ENCODE measurements around the gene YJU2. TPM values are rescaled to one million over a fixed set of nuclear protein-coding genes. Genes with fewer than 3 reads are reported as not detected.
"Not testable (repeated sequence)": the region's sequence is repeated elsewhere in the genome, so short reads cannot be mapped to it uniquely, and the experiment has no call there.

Gene YJU2
- total RNA-seq, 6 donors from 2014 or later = 18.8 to 36.6 (median 25.4) TPM

DNA sequence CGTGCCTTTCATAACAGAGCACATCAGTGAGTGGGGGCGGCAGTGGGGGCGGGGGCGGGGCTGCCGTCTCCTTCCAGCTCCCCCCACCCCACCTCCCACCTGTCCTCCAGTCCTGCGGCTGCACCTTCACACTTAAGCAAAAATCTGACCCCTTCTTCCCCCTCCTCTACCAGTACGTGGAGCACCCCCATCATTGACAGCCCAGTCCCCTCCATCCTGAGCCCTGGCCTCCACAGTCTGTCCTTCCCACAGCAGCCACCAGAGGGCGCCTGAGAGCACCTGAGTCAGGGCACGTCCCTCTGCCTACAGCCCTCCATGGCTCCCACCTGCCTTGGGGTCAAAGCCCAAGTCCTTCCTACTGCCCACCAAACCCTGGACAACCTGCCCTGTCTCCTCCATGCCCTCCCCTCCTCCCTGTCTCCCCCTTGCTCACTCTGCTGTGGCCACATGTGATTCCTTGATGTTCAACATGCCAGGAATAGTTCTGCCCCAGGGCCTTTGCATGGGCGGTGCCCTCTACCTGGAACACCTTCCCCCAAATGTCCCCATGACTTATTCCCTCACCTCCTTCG is 13.5 kb upstream of the YJU2 start:
- no peaks in the 10 kb centered on the region for H3K36me3 ChIP-seq
- no peaks in the 10 kb centered on the region for H3K9me3 ChIP-seq
- H3K27ac ChIP-seq = no peak overlapping the region
- WGBS, 2 donors = 34 to 41% methylated on average over 9 to 11 of the region's 11 CpGs
- H3K27me3 ChIP-seq = peaks cover 0 to 17% (median 2%) of the 10 kb centered on the region in 4 donors
- TF ChIP-seq, protein P1, sequence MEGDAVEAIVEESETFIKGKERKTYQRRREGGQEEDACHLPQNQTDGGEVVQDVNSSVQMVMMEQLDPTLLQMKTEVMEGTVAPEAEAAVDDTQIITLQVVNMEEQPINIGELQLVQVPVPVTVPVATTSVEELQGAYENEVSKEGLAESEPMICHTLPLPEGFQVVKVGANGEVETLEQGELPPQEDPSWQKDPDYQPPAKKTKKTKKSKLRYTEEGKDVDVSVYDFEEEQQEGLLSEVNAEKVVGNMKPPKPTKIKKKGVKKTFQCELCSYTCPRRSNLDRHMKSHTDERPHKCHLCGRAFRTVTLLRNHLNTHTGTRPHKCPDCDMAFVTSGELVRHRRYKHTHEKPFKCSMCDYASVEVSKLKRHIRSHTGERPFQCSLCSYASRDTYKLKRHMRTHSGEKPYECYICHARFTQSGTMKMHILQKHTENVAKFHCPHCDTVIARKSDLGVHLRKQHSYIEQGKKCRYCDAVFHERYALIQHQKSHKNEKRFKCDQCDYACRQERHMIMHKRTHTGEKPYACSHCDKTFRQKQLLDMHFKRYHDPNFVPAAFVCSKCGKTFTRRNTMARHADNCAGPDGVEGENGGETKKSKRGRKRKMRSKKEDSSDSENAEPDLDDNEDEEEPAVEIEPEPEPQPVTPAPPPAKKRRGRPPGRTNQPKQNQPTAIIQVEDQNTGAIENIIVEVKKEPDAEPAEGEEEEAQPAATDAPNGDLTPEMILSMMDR (IDR thresholded peaks at IDR 0.05) = peak; percentile 33 to 57 (median 48)
- no peak for TF ChIP-seq POLR2AphosphoS5 (IDR thresholded peaks at IDR 0.05)
- peak in 1 of 2 donors; percentile 71 for ATAC-seq (ENCODE audit: low FRiP score in 2 of 2)
- peak in 1 of 2 donors; percentile 41 for DNase-seq
- H3K4me1 ChIP-seq = peaks cover 5 to 11% (median 7%) of the 10 kb centered on the region in 4 donors
- no peak overlapping the region for H3K4me3 ChIP-seq

- Histone ChIP-seq H3K36me3 (no peaks in the 10 kb centered on the region), H3K9me3 (no peaks in the 10 kb centered on the region), H3K4me1 (peaks cover 0 to 4% (median 3%) of the 10 kb centered on the region in 4 donors), H3K27ac (no peak overlapping the region), H3K4me3 (no peak overlapping the region), H3K27me3 (peaks cover 0 to 12% (median under 1%) of the 10 kb centered on the region in 4 donors)
- WGBS, 2 donors = 44 to 48% methylated on average over 17 to 21 of the region's 21 CpGs
- no peak for DNase-seq
- no peak for TF ChIP-seq EP300 (IDR thresholded peaks at IDR 0.05)
- TF ChIP-seq POLR2AphosphoS5 (IDR thresholded peaks at IDR 0.05) = no peak
- TF ChIP-seq POLR2A (IDR thresholded peaks at IDR 0.05) = no peak
- TF ChIP-seq, protein P1 (IDR thresholded peaks at IDR 0.05) = no peak
- ATAC-seq (ENCODE audit: low FRiP score in 2 of 2) = no peak
Measured at GRCh38 chr19:4234142-4234861, 12.6 kb upstream of the YJU2 start.

GRCh38 chr19:4234862-4235201 is 12.0 kb upstream of the YJU2 start:
- no peaks in the 10 kb centered on the region for H3K4me1 ChIP-seq
- no peaks in the 10 kb centered on the region for H3K9me3 ChIP-seq
- DNase-seq (no peak), ATAC-seq (ENCODE audit: low FRiP score in 2 of 2) (no peak)
- H3K27ac ChIP-seq = no peak overlapping the region
- no peaks in the 10 kb centered on the region for H3K36me3 ChIP-seq
- peaks cover 0 to 7% (median 0%) of the 10 kb centered on the region in 4 donors for H3K27me3 ChIP-seq
- 72 to 84% methylated on average over 13 of the region's 13 CpGs for WGBS, 2 donors
- TF ChIP-seq, protein P1 (IDR thresholded peaks at IDR 0.05) = no peak
- no peak for TF ChIP-seq POLR2AphosphoS5 (IDR thresholded peaks at IDR 0.05)
- TF ChIP-seq EP300 (IDR thresholded peaks at IDR 0.05) = no peak
- TF ChIP-seq POLR2A (IDR thresholded peaks at IDR 0.05) = no peak
- no peak overlapping the region for H3K4me3 ChIP-seq

DNA sequence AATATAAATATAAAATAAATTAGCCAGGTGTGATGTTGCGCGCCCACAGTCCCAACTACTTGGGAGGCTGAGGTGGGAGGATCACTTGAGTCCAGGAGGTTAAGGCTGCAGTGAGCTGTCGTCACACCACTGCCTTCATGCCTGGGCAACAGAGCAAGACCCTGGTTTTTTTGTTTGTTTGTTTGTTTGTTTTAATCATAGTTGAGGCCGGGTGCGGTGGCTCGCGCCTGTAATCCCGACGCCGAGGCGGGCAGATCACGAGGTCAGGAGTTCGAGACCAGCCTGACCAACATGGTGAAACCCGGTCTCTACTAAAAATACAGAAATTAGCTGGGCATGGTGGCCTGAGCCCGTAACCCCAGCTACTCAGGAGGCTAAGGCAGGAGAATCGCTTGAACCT is 9.4 kb upstream of the YJU2 start:
- WGBS, 2 donors = 89 to 91% methylated on average over 16 of the region's 16 CpGs
- H3K36me3 ChIP-seq; ATAC-seq (ENCODE audit: low FRiP score in 2 of 2); H3K4me3 ChIP-seq; DNase-seq; H3K27ac ChIP-seq; H3K27me3 ChIP-seq; H3K4me1 ChIP-seq: not testable (repeated sequence)
- peaks cover 0 to 13% (median 8%) of the 10 kb centered on the region in 4 donors for H3K9me3 ChIP-seq

GRCh38 chr19:4238831-4239230 is 8.0 kb upstream of the YJU2 start:
- no peak for ATAC-seq (ENCODE audit: low FRiP score in 2 of 2)
- WGBS, 2 donors = 87 to 97% methylated on average over 4 of the region's 4 CpGs

More at GRCh38 chr19:4238831-4239230, 8.0 kb upstream of the YJU2 start:
- no peak for DNase-seq
- Histone ChIP-seq H3K4me3 (no peak overlapping the region), H3K27me3 (no peaks in the 10 kb centered on the region), H3K27ac (no peak overlapping the region), H3K36me3 (no peaks in the 10 kb centered on the region), H3K9me3 (peaks cover 0 to 13% (median 8%) of the 10 kb centered on the region in 4 donors), H3K4me1 (no peaks in the 10 kb centered on the region)
- TF ChIP-seq, protein P1 (IDR thresholded peaks at IDR 0.05) = no peak
- no peak for TF ChIP-seq POLR2A (IDR thresholded peaks at IDR 0.05)
- TF ChIP-seq EP300 (IDR thresholded peaks at IDR 0.05) = no peak
- TF ChIP-seq POLR2AphosphoS5 (IDR thresholded peaks at IDR 0.05) = no peak

Measured in upper lobe of left lung (tissue), 6 donors.